Activated T-helper 9 cell treated with anti-CD3 and anti-CD28 coated beads, Interleukin-2, amount 50 U/mL, for 16 hours (primary cell): ENCODE measurements around the gene TMSB4Y.

Experiments used
- DNase-seq: peaks from one replicate; pipeline ENCODE4 v3.0.0-alpha.2; 2020; ENCODE audit warnings: low read depth

Gene TMSB4Y

DNA sequence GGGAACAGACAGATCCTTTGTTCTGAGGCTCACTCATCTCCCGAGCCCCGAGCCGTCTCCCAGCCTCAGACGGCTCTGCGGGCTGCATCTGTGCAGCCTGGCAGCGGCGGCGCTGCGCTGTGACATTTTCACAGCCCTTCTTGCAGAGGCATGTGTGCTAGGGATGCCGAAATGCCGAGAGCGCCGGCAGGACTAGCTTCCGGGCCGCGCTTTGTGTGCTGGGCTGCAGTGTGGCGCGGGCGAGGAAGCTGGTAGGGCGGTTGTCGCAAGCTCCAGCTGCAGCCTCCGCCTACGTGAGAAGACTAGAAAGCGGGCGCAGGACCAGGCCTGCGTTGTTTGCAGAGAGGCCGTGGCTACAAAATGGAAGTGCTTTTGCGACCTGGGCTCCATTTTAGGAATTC lies at the start of gene TMSB4Y:
Gene TMSB4Y, plus strand, starts transcription at position 332 of the 401 bp plus-strand sequence.
- no peak for DNase-seq

- DNase-seq, result no peak
These were observed 39.5 kb upstream of the TMSB4Y start for GRCh38 chrY:13664162-13664561.

- no peak for DNase-seq
These were observed 32.6 kb upstream of the TMSB4Y start for GRCh38 chrY:13671122-13671521.

GRCh38 chrY:13702276-13702675 lies 1.4 kb upstream of the TMSB4Y start:
- DNase-seq, result no peak

DNA sequence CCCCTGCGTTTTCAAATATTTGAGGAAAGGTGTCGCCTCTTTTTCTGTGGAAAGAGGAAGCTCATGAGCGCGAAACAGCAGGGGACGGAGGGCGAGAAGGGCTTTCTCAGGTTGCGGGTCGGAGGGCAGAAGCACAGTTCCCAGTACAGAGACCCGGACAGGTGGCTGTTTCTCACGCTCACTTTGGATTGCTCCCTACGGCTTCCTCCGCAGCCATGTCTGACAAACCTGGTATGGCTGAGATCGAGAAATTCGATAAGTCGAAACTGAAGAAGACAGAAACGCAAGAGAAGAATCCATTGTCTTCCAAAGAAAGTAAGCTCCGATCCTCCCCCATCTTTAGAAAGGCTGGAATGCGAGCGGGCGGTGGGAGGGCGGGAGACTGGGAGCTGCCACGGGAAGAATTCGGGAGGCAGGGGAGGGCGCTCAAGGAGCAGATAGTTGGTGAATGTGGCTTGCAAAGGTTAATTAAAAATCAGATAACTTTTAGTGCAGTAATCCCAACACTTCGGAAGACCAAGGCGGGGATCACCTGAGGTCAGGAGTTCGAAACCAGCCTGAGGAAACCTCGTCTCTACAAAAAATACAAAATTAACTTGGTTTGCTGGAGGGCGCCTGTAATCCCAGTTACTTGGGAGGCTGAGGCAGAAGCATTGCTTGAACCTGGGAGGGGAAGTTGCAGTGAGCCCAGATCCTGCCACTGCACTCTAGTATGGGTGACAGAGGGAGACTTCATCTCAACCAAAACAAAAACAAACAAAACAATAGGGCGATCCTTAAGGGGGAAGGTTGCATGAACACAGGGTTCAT lies 627 bp downstream of the TMSB4Y start:
- no peak for DNase-seq

GRCh38 chrY:13705197-13705596 lies 1.5 kb downstream of the TMSB4Y start:
- no peak for DNase-seq

DNA sequence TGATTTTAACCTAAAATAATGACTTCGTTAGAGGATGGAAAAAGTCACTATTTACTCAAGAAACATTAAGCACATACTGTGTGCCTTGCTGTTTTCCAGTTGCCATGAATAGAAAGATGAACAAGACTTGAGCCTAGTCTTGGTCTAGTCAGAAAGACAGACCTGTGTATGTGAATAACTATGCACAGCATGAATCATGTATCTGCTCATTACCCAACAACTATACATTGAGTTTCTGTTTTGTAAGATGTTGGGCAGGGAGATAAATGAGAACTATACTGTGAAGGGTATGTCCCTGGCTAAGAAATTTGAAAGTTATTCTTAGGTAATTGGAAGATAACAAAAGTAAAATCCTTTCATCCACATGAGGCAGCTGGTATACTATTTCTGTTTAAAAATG lies 4.3 kb downstream of the TMSB4Y start:
- DNase-seq, result no peak

GRCh38 chrY:13718996-13719395 lies 15.3 kb downstream of the TMSB4Y start:
- DNase-seq, result no peak

DNA sequence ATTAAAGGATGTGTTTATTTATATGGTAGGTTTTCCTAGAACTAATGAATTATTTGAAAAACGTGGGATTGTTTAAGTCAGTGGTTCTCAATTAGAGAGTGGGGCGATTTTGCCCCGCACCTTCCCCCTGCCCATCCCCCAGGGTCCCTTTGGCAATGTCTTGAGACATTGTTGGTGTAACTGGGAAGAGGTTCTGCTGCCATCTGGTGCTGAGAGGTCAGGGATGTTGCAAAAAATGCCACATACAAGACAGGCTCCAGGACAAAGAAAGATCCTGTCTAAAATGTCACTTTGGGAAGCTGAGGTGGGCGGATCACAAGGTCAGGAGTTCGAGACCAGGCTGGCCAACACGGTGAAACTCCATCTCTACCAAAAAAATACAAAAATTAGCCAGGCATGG lies 25.8 kb downstream of the TMSB4Y start:
- DNase-seq, result no peak

DNA sequence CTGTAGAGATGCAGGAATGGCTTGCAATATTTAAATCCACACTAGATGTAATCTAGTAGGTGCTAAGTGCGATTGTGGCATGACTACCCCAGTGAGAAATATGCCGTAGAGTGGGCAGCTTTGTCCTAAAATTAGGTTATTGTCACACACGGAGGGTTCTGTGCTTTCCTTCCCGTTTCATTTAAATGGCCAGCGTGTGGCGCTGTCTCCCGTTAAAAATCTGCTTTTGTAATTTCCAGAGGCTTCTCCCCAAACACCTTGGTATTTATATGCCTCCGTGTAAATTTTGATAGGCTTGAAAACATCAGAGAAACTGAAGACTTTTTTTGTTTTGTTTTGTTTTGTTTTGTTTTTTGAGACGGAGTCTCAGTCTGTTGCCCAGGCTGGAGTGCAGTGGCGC lies 34.9 kb downstream of the TMSB4Y start:
- DNase-seq, result no peak

DNA sequence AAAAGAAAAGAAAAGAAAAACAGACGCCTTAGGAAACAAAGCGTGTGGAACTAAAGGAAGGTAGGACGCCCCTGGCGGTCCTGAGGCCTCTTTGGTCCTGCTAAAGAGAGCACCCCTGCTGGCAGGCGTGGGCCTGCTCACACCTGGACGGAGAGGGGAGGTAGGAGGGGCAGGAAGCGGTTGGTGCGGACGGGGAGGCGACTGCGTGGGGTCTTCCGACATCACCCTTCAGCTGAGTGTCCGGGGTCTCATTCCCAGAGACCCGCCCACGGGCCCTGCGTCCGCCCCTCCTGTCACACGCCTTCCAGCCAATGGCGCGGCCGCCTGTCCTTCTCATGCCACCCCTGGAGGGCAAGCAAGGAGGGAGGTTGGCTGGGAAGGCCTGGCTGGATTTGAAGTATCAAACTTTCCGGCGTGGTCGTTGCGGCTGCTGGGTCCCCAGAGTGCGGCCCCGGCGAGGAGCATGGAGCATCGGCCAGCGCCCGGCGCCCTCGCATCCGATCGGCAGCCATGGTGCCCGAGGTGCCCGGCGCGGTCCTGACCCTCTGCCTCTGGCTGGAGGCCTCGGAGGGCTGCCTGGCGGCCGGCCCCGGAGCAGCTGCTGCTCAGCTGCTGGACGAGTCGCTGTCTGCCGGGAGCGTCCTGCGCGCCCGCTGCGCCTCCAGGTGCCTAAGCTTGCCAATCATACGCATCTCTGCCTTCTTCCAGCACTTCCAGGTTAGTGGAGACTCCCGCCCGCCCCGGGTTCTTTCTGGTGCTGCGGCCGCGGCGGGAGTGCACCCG lies 47.8 kb downstream of the TMSB4Y start:
- no peak for DNase-seq

DNA sequence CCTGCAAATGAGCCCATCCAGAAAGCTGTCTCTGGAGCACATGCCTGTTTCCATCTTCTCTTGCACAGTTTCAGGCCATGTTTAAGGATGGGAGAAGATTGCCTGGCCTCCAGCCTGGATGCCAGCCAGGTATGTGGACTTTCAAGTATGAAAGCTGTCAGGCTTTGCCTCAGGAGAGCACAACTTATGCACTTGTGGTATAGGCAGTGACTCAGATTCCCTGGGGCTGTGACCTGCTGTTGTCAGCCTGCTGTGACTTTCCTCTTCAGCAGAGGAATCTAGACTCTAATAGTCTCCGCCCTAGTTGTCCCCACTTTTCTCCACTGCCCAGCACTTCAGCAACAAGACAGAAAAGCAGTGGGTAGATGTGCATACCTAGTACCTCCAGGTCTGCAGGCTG lies 51.0 kb downstream of the TMSB4Y start:
- no peak for DNase-seq
